ENCODE measurements around the gene SH3BP1. TPM values are rescaled to one million over a fixed set of nuclear protein-coding genes. Genes with fewer than 3 reads are reported as not detected.

Gene SH3BP1
- total and polyA plus RNA-seq, 2 of the 13 experiments (the other 11 are each of a cell fraction or from before 2014, with no cell fraction given): 8.4 to 18.5 TPM

DNA sequence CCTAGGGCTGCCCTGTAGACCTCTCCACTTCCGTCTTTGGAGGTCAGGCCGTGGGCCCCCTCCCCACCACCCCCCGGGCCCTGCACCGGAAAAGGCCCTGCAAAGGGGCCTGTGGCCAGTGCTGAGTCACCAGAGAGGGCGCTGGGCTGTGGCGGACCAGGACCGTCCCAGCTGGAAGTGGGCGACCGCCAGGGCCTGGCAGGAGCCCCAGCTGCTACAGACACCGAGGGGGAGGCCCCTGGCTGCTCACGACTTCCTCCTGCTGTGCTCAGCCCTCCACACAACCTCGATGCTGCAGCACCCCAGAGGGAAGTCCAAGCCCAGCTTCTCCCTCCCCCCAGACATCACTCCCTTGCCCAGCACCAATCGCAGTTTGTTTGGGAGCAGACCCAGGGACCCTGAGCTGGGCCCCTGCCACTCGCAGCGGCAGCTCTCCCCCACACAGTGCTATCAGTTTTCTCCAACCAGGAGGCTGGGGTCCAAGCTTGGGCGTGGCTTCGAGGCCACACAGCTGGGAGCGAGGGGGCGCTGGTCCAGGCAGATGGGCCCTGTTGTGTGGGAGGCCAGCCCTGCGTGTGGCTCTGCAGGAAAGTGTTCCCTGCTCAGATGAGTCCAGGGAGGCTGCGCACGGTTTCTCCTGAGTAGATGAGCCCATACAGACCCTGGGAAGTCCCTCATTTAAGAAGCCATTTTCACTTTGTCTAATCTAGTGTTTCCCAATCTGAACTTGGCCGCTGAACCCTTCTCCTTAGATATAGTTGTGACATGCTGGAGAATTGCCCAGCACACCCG is 5.6 kb upstream of the SH3BP1 start (continued):
- TF ChIP-seq ZNF562 (CRISPR knock-in tag; IDR thresholded peaks at IDR 0.05; ENCODE audit: borderline replicate concordance) (no peak), POGZ (CRISPR knock-in tag; IDR thresholded peaks at IDR 0.05) (peak; percentile 30; the same call in 1 of the 2 replicates), PTBP1 (IDR thresholded peaks at IDR 0.05; ENCODE audit: low read depth, low read length, poor library complexity, severe bottlenecking) (no peak), RBM39 (IDR thresholded peaks at IDR 0.05; ENCODE audit: low read depth, low read length, poor library complexity, severe bottlenecking) (no peak), KDM5B (CRISPR knock-in tag; IDR thresholded peaks at IDR 0.05; ENCODE audit: borderline replicate concordance) (no peak; the same call in none of the 2 replicates), ZNF576 (CRISPR knock-in tag; IDR thresholded peaks at IDR 0.05) (no peak), SYNCRIP (IDR thresholded peaks at IDR 0.05; ENCODE audit: insufficient read depth, low read depth, low read length) (no peak), NFE2 (CRISPR knock-in tag; IDR thresholded peaks at IDR 0.05) (no peak), TFE3 (CRISPR knock-in tag; IDR thresholded peaks at IDR 0.05) (no peak), FOXK2 (IDR thresholded peaks at IDR 0.05) (no peak), DDIT3 (CRISPR knock-in tag; IDR thresholded peaks at IDR 0.05) (no peak), SAFB2 (CRISPR knock-in tag; IDR thresholded peaks at IDR 0.05; ENCODE audit: borderline replicate concordance, low read depth) (no peak; the same call in 1 of the 2 replicates), SPEN (CRISPR knock-in tag; IDR thresholded peaks at IDR 0.05; ENCODE audit: low read depth) (peak; percentile 74), ELF1 (CRISPR knock-in tag; IDR thresholded peaks at IDR 0.05) (peak; percentile 77), KDM1A (CRISPR knock-in tag; IDR thresholded peaks at IDR 0.05) (no peak), ZNF883 (CRISPR knock-in tag; IDR thresholded peaks at IDR 0.05; ENCODE audit: not compliant biosample characterization) (no peak), ZBTB21 (CRISPR knock-in tag; IDR thresholded peaks at IDR 0.05) (no peak), MIER3 (CRISPR knock-in tag; IDR thresholded peaks at IDR 0.05; ENCODE audit: borderline replicate concordance) (peak; percentile 32; the same call in 1 of the 2 replicates), U2AF1 (optimal IDR thresholded peaks at IDR 0.05; ENCODE audit: low read depth, low read length) (peak; percentile 33), RBM22 (optimal IDR thresholded peaks at IDR 0.05; ENCODE audit: low read length) (peak; percentile 59), HIVEP1 (CRISPR knock-in tag; IDR thresholded peaks at IDR 0.05) (peak; percentile 60; the same call in 1 of the 2 replicates), ARHGAP35 (CRISPR knock-in tag; IDR thresholded peaks at IDR 0.05; ENCODE audit: borderline replicate concordance) (no peak; the same call in 1 of the 2 replicates), KLF15 (CRISPR knock-in tag; IDR thresholded peaks at IDR 0.05; ENCODE audit: borderline replicate concordance) (no peak; the same call in 1 of the 2 replicates)
- TF ChIP-seq, protein P1, sequence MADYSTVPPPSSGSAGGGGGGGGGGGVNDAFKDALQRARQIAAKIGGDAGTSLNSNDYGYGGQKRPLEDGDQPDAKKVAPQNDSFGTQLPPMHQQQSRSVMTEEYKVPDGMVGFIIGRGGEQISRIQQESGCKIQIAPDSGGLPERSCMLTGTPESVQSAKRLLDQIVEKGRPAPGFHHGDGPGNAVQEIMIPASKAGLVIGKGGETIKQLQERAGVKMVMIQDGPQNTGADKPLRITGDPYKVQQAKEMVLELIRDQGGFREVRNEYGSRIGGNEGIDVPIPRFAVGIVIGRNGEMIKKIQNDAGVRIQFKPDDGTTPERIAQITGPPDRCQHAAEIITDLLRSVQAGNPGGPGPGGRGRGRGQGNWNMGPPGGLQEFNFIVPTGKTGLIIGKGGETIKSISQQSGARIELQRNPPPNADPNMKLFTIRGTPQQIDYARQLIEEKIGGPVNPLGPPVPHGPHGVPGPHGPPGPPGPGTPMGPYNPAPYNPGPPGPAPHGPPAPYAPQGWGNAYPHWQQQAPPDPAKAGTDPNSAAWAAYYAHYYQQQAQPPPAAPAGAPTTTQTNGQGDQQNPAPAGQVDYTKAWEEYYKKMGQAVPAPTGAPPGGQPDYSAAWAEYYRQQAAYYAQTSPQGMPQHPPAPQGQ (CRISPR knock-in tag; IDR thresholded peaks at IDR 0.05; ENCODE audit: borderline replicate concordance): no peak

Data from HepG2 (cell line).